ENCODE data around the gene C22orf15.

C22orf15 gene

DNA sequence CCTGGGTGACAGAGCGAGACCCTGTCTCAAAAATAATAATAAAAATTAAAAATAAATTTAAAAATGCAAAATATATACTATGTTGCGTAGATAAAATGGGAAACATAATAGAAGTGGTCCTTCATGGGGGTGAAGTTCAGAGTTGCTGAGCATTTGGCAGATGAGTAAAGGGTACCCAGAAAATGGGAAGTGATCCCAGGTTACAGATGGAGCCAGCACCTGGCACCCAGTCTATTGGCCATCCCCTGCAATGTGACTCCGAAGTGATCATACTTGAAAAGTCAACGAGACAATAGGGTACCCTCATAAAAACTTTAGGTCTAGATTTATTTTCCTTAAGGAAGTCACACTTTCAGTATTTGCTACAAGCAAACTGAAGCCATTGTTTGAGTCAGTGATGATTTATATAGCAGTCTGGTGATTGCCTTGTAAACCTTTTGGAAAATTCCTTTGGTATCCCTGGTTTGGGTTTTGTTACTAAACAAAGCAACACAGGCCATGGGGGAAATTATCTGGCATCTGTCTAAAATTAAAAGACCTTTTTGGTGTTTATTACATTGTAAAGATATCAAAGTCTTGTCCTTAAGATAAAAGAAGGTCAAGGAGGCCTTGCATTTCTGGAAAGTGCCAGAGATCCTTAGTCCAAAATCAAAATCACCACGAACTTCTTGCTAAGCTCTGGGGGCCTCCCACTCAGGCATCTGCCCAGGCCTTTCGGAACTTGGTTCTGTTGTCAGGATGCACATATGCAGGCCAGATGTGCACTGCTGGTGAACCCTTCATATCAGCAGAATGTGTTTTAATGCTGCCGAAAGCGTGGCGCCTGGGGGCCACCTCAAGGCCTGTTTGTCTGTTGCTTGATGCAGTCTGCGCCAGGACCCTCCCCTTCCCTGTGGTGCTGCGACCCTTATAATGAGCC lies 28.3 kb downstream of the C22orf15 start:
- no peak for DNase-seq

DNA sequence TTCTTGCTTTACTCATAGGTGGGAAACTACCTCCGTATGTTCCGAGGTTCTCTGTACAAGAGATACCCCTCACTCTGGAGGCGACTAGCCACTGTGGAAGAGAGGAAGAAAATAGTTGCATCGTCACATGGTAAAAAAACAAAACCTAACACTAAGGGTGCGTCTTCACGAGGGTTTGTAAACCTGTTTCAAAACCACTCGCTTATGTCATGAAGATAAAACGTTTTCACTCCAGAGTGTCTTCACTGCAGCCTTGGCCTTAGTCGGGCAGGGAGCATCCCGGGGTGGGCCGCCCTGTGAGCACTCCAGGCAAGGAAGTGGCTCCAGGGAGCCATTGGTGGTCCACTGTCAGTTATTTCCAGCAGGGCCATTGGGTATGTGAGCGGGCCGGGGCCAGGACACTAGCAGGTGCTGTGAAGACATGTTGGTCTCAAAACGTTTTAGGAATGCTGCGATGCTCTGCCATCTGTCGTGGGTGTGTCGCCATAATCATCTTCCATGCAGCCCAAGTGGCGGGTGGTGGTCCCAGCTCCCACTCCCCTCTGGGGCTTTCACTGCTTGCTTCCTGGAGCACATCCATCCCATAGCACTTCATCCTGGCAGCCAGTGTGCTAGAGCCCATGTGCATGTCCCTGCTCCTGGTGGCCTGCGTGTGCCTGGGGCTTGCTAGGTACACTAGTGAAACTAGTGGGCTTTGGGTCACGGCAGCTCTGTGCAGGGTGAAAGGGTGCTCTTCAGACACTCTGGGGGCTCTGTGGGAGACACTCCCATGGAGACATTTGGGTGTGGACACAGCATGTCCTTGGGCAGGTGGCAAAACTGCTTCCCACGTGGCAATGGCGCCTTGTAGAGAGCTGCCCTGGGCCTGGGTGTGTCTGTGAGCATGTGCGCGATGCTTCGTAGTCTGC lies 29.2 kb downstream of the C22orf15 start:
- no peak for DNase-seq

- DNase-seq = no peak
Measured at GRCh38 chr22:23793326-23793725, 30.5 kb downstream of the C22orf15 start.

DNA sequence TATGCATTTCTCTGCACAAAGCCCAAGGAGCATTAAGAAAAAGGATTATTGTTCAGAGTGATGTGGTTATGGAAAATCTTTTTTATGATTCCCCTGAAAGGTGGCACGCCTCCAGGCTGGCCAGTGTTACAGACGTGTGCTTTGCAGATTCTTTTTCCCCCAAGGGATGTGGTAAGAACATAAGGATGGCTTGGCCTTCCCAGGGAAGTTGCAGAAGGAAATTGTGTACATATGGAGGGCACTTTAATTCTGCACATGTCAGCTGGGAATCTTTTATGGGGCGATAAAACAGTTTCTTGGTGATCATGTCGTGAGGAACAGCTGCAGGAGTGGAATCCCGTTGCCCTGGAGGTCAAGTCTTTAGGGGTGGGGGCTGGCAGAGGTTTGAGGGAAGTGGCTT lies 33.7 kb downstream of the C22orf15 start:
- no peak for DNase-seq

DNA sequence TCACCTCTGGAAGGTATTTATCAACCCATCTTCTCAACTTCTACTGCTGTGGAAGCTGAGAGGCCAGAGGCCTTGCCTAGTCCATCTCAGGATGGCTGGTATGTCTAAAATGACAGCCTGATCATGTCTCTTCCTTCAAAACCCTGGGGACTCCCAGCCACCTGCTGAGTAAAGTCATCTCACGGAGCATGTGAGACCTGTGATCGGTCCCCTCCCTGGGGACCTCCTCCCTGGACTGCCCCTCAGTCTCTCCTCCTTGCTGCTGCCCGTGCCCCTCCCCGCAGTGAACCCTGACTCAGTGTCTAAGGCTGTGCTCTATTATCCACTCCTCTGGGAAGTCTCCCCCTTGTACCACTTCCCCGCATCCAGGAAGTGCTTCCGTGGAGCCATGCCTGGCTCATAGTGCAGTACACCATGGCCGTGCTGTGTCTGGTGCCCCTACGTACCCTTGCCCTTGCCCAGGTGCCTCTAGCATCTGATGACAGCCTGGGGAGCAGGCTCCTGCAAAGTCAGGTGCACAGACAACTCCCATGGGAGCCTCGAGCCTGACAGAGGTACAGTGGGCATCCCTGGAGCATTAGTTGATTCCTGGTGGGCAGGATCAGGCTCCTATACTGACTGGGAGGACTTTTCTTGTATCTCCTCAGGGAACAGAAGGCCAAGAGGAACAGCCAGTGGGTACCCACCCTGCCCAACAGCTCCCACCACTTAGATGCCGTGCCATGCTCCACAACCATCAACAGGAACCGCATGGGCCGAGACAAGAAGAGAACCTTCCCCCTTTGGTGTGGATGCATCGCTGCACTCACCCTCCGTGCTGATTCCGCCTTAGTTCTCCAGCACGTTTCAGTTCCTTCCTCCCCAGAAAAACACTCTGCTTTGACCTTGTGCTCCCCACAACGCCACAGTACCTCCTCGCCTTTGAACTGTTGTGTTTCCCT lies 37.8 kb downstream of the C22orf15 start:
- no peak for DNase-seq

DNA sequence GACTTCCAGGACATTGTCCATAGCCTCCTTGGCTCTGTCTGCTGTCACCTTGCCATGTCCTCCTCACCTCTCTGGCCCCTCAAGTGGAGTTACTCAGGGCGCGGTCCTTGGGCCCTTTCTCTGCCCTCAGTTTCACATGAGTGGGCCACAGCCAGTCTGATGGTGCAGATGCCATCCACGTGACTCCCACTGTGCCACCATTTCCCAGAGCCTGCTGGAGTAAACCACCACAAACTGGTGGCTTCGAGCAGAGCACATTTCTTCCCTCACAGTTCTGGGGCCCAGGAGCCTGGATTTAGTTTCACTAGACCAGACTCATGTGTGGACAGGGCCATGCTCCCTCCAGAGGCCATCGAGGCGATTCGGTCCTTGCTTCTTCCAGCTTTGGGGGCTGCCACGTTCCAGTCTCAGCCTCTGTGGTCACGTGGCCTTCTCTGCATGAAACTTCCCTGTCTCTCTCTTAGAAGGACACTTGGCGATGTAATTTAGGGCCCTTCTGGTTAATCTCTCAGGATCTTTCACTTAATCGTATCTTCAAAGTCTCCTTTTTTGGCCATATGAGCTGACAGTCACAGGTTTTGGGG lies 38.5 kb downstream of the C22orf15 start:
- no peak for DNase-seq

DNA sequence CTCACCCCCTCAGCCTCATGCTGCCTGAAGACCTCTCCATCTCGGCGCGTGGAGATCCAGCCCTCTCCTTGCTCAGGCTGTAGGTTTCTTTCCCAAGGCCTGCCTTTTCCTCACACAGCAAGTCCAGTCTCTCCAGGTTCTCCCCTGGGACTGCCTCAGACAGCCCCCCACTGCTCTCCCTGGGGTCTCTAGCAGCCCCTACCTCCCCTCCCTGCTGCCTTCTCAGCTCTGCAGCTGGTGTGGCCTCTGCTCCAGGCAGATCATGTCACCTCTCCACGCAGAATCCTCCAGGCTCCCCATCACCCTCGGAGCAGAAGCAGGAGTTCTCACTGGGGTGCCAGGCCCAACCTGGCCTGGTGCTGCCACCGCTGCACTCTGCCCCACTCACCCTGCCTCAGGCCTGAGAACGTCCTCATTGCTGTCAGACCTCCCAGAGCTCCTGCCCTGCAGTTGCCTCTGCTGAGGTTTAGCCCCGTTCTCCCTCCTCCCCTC lies 39.1 kb downstream of the C22orf15 start:
- no peak for DNase-seq

DNA sequence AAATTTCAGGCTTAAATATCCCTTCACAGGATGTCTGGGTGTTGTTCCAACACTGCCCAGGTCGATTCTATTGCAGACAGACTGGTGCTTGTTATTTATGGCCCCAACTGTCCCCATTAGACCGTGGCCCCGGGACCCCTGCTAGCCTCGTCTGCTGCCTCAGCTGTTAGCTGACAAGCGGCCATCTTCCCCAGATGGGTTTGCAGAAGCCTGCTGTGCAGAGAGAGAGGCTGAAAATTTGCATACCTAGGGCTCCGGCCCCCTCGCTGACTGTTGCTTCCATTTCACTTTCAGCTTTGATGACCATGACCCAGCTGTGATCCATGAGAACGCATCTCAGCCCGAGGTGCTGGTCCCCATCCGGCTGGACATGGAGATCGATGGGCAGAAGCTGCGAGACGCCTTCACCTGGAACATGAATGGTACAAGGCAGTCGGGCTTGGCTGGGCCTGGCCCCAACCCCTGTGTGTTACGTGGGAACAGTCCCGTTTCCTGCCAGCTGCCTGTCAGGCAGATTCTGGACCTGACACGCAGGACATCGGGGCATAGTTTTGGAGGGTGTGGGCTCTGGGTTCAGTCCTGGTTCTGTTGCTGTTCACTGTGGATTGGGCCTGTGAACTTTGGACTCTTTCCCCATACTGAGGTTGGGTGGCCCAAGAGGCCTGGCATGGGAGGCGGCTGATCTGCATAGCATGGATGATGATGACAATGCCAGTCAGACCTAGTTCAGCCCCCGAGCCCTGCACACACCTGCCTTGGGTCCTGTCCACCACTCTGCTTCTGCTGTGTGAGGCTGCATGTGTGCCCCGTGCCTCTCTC lies 40.4 kb downstream of the C22orf15 start:
- no peak for DNase-seq

- DNase-seq = no peak
Measured at GRCh38 chr22:23804781-23805291, 42.0 kb downstream of the C22orf15 start.

DNA sequence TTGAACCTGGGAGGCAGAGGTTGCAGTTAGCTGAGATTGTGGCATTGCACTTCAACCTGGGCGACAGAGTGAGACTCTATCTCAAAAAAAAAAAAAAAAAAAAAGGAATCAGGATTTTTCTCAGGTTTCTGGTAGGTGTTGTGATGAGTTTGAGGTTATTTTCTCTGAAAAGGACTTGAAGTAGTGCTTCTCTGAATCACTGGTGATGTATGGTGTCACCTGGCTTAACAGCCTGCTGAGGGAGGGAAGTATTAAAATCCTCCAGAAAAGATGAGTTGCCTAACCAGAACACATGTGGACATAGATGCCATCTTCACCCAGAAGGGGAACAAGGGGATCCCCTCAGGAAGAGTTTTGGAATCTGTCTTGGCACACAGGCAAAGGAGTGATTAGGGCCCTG lies 44.0 kb downstream of the C22orf15 start:
- DNase-seq = no peak

GRCh38 chr22:23812378-23812777 lies 49.6 kb downstream of the C22orf15 start:
- no peak for DNase-seq
